Thyroid gland (tissue), 4 donors: ENCODE results near the gene RNF103.

Source experiments
- POLR2A ChIP-seq, 2 donors: fragments of 450-650 bp; IDR thresholded peaks; one replicate each; pipeline ENCODE4 v1.6.1; 2017; ENCODE audit warnings: antibody characterized with exemption in 2 of 2, mild to moderate bottlenecking in 2 of 2, moderate library complexity in 1 of 2
- TF ChIP-seq, protein P1 (sequence below), 6 experiments: fragments of 200-600 bp in 3 of 6; fragments of 450-650 bp in 3 of 6; sonication (generic) in 3 of 6; IDR thresholded peaks; one replicate each; pipeline ENCODE4 v1.5.1; 2016 to 2019; ENCODE audit warnings: antibody characterized with exemption in 6 of 6, mild to moderate bottlenecking in 2 of 6, inconsistent platforms in 1 of 6, moderate library complexity in 1 of 6

DNA sequence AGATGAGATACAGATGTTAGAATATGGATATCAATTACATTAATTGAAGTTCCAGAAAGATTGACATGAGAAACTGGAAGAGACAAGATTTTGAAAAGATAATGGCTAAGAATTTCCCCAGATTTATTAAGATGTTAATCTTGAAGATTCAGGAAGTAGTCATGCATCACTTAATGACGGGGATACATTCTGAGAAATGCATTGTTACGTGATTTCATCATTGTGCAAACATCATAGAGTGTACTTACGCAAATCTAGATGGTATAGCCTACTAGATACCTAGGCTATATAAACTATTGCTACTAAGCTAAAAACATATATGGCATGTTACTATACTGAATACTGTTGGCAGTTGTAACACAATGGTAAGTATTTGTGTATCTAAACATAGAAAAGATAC is 53.6 kb downstream of the RNF103 start:
- TF ChIP-seq, protein P1, sequence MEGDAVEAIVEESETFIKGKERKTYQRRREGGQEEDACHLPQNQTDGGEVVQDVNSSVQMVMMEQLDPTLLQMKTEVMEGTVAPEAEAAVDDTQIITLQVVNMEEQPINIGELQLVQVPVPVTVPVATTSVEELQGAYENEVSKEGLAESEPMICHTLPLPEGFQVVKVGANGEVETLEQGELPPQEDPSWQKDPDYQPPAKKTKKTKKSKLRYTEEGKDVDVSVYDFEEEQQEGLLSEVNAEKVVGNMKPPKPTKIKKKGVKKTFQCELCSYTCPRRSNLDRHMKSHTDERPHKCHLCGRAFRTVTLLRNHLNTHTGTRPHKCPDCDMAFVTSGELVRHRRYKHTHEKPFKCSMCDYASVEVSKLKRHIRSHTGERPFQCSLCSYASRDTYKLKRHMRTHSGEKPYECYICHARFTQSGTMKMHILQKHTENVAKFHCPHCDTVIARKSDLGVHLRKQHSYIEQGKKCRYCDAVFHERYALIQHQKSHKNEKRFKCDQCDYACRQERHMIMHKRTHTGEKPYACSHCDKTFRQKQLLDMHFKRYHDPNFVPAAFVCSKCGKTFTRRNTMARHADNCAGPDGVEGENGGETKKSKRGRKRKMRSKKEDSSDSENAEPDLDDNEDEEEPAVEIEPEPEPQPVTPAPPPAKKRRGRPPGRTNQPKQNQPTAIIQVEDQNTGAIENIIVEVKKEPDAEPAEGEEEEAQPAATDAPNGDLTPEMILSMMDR (IDR thresholded peaks at IDR 0.05): no peak
- TF ChIP-seq POLR2A (IDR thresholded peaks at IDR 0.05): no peak
